Common myeloid progenitor, CD34-positive (primary cell): ENCODE results near the gene PALLD.

Source experiments
- CTCF ChIA-PET: fragments of 350-600 bp; sonication (Branson Sonifier 250); formaldehyde crosslinking; loops from one replicate; lab custom pipeline; 2021; ENCODE audit warnings: antibody characterized with exemption; lab: Charles Lee
- POLR2A ChIA-PET: fragments of 350-600 bp; sonication (Branson Sonifier 250); formaldehyde crosslinking; loops from one replicate; lab custom pipeline; 2021; ENCODE audit warnings: antibody characterized with exemption; lab: Charles Lee
- DNase-seq, 3 donors: peaks; one replicate each; pipeline versions ENCODE4 v3.0.0 to v3.0.0-alpha.2; 2013
- H3K27ac ChIP-seq, 2 experiments: 1 replicate in 1 of 2; 2 replicates in 1 of 2; pipeline ENCODE4 v1.7.0; 2013; ENCODE audit warnings: inconsistent platforms in 2 of 2, low read length in 2 of 2, mild to moderate bottlenecking in 2 of 2, low read depth in 1 of 2, moderate library complexity in 1 of 2; ENCODE audit not compliant: severe bottlenecking in 2 of 2, insufficient read depth in 1 of 2, poor library complexity in 1 of 2
- H3K27me3 ChIP-seq, 5 experiments: replicated peaks in 2 of 5; 1 replicate in 3 of 5; 2 replicates in 2 of 5; pipeline versions ENCODE4 v1.6.1 to v1.7.0; 2013; ENCODE audit warnings: low read length in 4 of 5, mild to moderate bottlenecking in 2 of 5, moderate library complexity in 2 of 5, inconsistent platforms in 1 of 5; ENCODE audit not compliant: insufficient read depth in 5 of 5, control insufficient read depth in 4 of 5
- H3K36me3 ChIP-seq, 4 experiments: 1 replicate in 2 of 4; 2 replicates in 2 of 4; pipeline versions ENCODE4 v1.6.1 to v1.7.0; 2013; ENCODE audit warnings: low read length in 3 of 4, control low read depth in 1 of 4, mild to moderate bottlenecking in 1 of 4; ENCODE audit not compliant: control insufficient read depth in 4 of 4, insufficient read depth in 4 of 4
- H3K4me1 ChIP-seq, 4 experiments: 1 replicate in 3 of 4; 2 replicates in 1 of 4; pipeline versions ENCODE4 v1.6.1 to v1.7.1; 2013; ENCODE audit warnings: low read length in 3 of 4, mild to moderate bottlenecking in 3 of 4, control low read depth in 1 of 4, inconsistent platforms in 1 of 4, moderate library complexity in 1 of 4; ENCODE audit not compliant: control insufficient read depth in 4 of 4, insufficient read depth in 4 of 4; ENCODE audit errors: control extremely low read depth in 1 of 4
- H3K4me3 ChIP-seq, 7 experiments: 1 replicate in 4 of 7; 2 replicates in 3 of 7; pipeline versions ENCODE4 v1.5.1 to v1.7.0; 2013; ENCODE audit warnings: mild to moderate bottlenecking in 7 of 7, low read length in 6 of 7, moderate library complexity in 6 of 7, inconsistent platforms in 2 of 7, low read depth in 2 of 7, control low read depth in 1 of 7; ENCODE audit not compliant: insufficient read depth in 4 of 7, control insufficient read depth in 1 of 7; ENCODE audit errors: extremely low read depth in 1 of 7
- H3K9me3 ChIP-seq, 5 experiments: 1 replicate in 4 of 5; 2 replicates in 1 of 5; pipeline versions ENCODE4 v1.6.1 to v1.7.1; 2013; ENCODE audit warnings: low read length in 4 of 5, mild to moderate bottlenecking in 2 of 5, inconsistent platforms in 1 of 5, low read depth in 1 of 5, moderate library complexity in 1 of 5; ENCODE audit not compliant: control insufficient read depth in 4 of 5, insufficient read depth in 2 of 5; ENCODE audit errors: control extremely low read depth in 1 of 5
- WGBS: methylation state at CpG from one replicate; pipeline ENCODE4 v1.1.5; 2013; ENCODE audit not compliant: insufficient coverage; 5-methylcytosine and 5-hydroxymethylcytosine counted together

The PALLD gene

DNA sequence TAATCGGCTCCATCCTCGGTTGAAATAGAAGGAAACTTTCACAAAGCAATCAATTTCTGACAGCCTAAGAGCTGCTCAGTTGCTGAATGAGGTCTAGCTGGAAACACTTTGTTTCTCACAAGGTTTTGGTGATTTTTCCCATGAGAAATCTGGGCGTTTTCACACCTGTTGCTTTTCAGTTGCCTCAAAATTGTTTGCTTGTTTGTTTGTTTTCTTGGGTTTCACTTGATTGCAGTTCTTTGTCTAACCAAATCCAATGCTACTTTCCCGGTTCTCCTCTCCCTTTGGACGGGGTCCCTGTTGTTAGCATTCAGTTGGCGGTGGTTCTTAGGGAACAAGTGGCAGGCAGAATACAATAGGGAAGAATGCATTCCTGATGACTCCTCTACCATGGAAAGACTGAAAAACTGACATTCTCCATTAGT is 135.5 kb downstream of the PALLD start:
- CTCF ChIA-PET: interaction anchor here (0.6 to 1.1 kb wide), 2 partner anchors 47 to 74 kb away, joined by 3 read pairs; no protein-coding TSS in a partner anchor

DNA sequence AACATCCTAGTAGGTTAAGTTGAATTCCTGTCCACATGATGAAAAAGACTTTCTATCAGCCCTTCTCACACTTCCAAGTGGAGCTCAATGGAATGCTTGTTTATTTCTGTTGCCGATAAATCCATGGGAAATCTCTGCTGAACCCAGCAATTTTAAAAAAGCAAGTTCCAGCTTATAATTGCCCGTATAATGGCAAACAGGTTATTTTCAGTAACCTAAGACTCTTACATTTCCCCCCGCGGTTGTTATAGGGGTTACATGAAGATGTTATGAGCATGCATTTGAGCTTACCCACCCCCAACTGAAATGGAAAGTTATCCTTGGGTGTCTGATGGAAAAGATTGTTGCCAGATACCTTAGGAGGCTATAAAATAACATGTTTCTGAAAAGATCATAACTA is 136.2 kb downstream of the PALLD start:
- WGBS: 44% methylated on average over 2 of the region's 4 CpGs
- peaks cover 5 to 80% (median 51%) of the 10 kb centered on the region in 5 experiments for H3K27me3 ChIP-seq
- peaks cover 10 to 27% (median 21%) of the 10 kb centered on the region in 4 experiments for H3K4me1 ChIP-seq

More for the DNA sequence above, 135.5 kb downstream of the PALLD start:
- 11% methylated on average over 3 of the region's 6 CpGs for WGBS
- Histone ChIP-seq H3K9me3 (no peaks in the 10 kb centered on the region), H3K27ac (no peak overlapping the region), H3K4me3 (peak overlapping the region in 1 of 7 experiments; percentile 75), H3K36me3 (no peaks in the 10 kb centered on the region), H3K27me3 (peaks cover 5 to 80% (median 51%) of the 10 kb centered on the region in 5 experiments), H3K4me1 (peaks cover 10 to 27% (median 21%) of the 10 kb centered on the region in 4 experiments)
- DNase-seq: no peak
- POLR2A ChIA-PET: no interaction called here

DNA sequence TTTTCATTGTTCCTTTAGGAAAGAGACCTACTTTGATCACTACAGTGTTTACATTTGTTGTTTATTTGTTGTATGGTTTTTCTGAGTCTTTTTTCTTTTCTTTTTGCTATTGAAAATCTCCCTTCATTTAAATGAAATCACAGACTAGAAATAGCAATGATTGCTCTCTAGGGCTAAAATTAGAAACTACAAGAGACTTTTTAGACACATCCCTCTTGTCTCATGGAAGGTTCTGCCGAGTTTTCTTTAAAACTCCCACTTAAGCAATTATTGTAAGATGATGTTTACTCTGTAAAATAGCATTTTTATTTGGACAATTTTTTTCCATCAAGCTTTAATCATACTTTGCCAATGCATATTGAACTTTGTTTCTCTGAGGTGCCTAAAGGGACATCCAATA is 136.6 kb downstream of the PALLD start:
- Histone ChIP-seq H3K27ac (no peak overlapping the region), H3K4me3 (no peak overlapping the region)

More for the DNA sequence above, 136.2 kb downstream of the PALLD start:
- no peaks in the 10 kb centered on the region for H3K36me3 ChIP-seq
- no peak overlapping the region for H3K27ac ChIP-seq
- no peak for DNase-seq
- CTCF ChIA-PET: interaction anchor here (0.9 to 1.6 kb wide), 3 partner anchors 15 to 76 kb away, joined by 3 to 5 read pairs (median 3); no protein-coding TSS in a partner anchor
- no peak overlapping the region for H3K4me3 ChIP-seq
- POLR2A ChIA-PET: no interaction called here
- H3K9me3 ChIP-seq: no peaks in the 10 kb centered on the region

DNA sequence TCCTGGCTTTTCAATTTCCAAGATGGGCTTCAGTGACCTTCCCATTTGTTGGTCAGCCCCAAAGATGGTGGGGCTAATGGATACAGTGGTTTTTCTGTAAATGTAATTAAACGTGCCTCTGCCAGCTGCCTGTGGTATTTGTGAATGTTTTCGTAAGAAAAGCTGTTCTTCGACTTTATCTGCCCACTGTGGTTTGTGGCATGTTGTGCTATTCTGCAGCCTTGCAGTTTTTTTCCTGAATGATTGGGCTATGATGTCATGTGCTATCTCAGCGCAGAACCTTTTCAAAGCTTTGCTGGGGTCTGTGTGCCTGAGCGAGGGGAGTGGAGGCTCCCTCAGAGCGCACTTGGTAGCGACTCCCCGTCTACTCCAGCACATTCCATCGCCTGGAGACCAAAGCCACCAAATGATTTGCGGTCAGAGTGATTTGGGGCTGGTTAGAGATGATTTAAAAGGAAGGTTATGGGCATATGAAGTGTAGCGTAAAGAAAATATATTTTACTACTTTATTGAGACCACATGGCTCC is 137.5 kb downstream of the PALLD start:
- H3K27me3 ChIP-seq: peaks cover 5 to 69% (median 50%) of the 10 kb centered on the region in 5 experiments
- CTCF ChIA-PET: interaction anchor here (1.0 to 1.6 kb wide), 4 partner anchors 16 to 289 kb away, joined by 3 to 6 read pairs (median 5); no protein-coding TSS in a partner anchor
- H3K9me3 ChIP-seq: peaks cover 0 to 3% (median 0%) of the 10 kb centered on the region in 5 experiments
- 0% methylated on average over 5 of the region's 11 CpGs for WGBS
- no peak overlapping the region for H3K27ac ChIP-seq
- peaks cover 10 to 27% (median 21%) of the 10 kb centered on the region in 4 experiments for H3K4me1 ChIP-seq
- H3K36me3 ChIP-seq: no peaks in the 10 kb centered on the region
- POLR2A ChIA-PET: no interaction called here
- DNase-seq: peak; percentile 87 to 95 (median 94)
- H3K4me3 ChIP-seq: peak overlapping the region in 4 of 7 experiments; percentile 4 to 55 (median 26)

More for the DNA sequence above, 136.6 kb downstream of the PALLD start:
- peaks cover 10 to 27% (median 21%) of the 10 kb centered on the region in 4 experiments for H3K4me1 ChIP-seq
- H3K9me3 ChIP-seq: peaks cover 0 to 2% (median 0%) of the 10 kb centered on the region in 5 experiments
- H3K27me3 ChIP-seq: peaks cover 5 to 76% (median 51%) of the 10 kb centered on the region in 5 experiments
- H3K36me3 ChIP-seq: no peaks in the 10 kb centered on the region
- POLR2A ChIA-PET: no interaction called here
- whole genome bisulfite sequencing: no CpG with 5 or more reads among the region's 1 CpG
- DNase-seq: no peak
- CTCF ChIA-PET: interaction anchor here (0.9 to 1.6 kb wide), 5 partner anchors 15 to 288 kb away, joined by 3 to 6 read pairs (median 5); no protein-coding TSS in a partner anchor

DNA sequence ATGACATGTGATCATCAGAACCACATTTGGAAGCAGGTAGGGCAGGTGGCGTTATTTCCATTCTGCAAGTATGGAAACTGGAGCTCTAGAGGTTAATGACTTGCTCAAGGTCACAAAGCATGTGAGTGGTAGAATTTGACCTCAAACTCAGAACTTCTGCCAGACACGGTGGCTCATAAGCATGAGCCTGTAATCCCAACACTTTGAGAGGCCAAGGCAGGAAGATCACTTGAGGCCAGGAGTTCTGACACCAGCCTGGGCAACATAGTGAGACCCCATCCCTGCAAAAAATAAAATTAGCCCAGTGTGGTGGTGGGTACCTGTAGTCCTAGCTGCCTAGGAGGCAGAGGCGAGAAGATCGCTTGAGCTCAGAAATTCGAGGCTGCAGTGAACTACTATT is 139.2 kb downstream of the PALLD start:
- Histone ChIP-seq H3K9me3 (peaks cover 0 to 3% (median 0%) of the 10 kb centered on the region in 5 experiments), H3K27ac (no peak overlapping the region), H3K4me3 (no peak overlapping the region), H3K27me3 (peaks cover 5 to 52% (median 35%) of the 10 kb centered on the region in 5 experiments), H3K4me1 (peaks cover 10 to 24% (median 21%) of the 10 kb centered on the region in 4 experiments), H3K36me3 (no peaks in the 10 kb centered on the region)
- DNase-seq: no peak
- POLR2A ChIA-PET: no interaction called here
- CTCF ChIA-PET: interaction anchor here (1.6 kb wide), 1 partner anchor 293 kb away, joined by 3 read pairs; no protein-coding TSS in a partner anchor
- WGBS: 95% methylated on average over 5 of the region's 5 CpGs

DNA sequence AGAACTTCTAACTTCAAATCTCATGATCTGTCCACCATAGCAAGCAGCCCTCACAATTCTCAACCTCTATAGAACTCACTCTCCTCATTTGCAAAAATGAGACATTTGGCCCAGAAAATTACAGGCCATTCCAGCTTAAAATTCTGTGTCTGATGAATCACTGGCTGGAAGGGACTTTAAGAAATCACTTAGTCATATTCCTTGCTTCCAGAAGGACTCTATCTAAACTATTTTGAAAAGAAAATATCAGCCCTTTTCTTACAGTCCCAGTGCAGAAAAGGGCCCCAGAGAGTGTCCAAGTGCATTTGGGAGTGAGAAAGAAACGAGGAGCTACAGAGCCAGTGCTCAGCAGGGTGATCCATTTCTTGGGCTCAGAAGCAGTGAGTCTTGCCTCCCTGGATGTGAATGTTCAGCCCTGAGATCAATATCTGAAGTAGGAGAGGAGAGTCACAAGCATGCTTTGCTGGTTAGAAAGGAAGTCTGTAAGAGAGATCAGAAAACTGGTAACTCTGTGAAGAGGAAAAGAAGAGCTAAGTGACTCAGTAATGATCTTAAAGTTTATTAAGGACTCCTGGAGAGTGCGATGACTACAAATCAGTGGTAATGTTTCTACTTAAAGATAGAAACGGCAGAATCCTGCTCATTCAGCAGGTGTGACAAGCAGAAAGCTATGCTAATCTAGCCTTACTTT is 139.8 kb downstream of the PALLD start:
- peaks cover 0 to 3% (median 0%) of the 10 kb centered on the region in 5 experiments for H3K9me3 ChIP-seq
- 80% methylated on average over 2 of the region's 3 CpGs for WGBS
- H3K4me3 ChIP-seq: no peak overlapping the region
- H3K27ac ChIP-seq: no peak overlapping the region
- H3K27me3 ChIP-seq: peaks cover 5 to 46% (median 29%) of the 10 kb centered on the region in 5 experiments
- H3K36me3 ChIP-seq: no peaks in the 10 kb centered on the region
- ChIA-PET POLR2A (no interaction called here), CTCF (interaction anchor here (1.1 kb wide), 1 partner anchor 56 kb away, joined by 3 read pairs; no protein-coding TSS in a partner anchor)
- DNase-seq: no peak
- H3K4me1 ChIP-seq: peaks cover 9 to 18% (median 15%) of the 10 kb centered on the region in 4 experiments
